ENCODE results near the gene RGMA. TPM values are rescaled to one million over a fixed set of nuclear protein-coding genes. Genes with fewer than 3 reads are reported as not detected.

RGMA gene
- total and polyA plus RNA-seq, 2 donors (not counting 3 experiments of a cell fraction or from before 2014, with no cell fraction given): 0.06 to 0.13 TPM

GRCh38 chr15:93059442-93059841 lies 29.6 kb downstream of the RGMA start:
- no peak overlapping the region for H3K4me2 ChIP-seq (ENCODE audit: insufficient read depth, low read length)
- FAIRE-seq (no peak), DNase-seq (ENCODE audit: low read depth, low spot score) (no peak)
- BruUV-seq (replicated peaks): no TSS peak
- no peak for TF ChIP-seq GATA2 (IDR thresholded peaks at IDR 0.05; ENCODE audit: insufficient read depth, insufficient read length, low read depth, low read length)
- H3K4me3 ChIP-seq (replicated peaks in 1 of 3; ENCODE audit: insufficient read depth in 1 of 3, low read depth in 1 of 3, low read length in 3 of 3): no peak overlapping the region
- no peaks in the 10 kb centered on the region for H3K9me1 ChIP-seq (replicated peaks; ENCODE audit: control insufficient read depth, extremely low read depth, insufficient read depth, low read length)
- intact Hi-C loops (cut with micrococcal nuclease): no loop called here
- dilution Hi-C loops (cut with MboI; ENCODE audit: extremely low pct_ligation_motif_present, low sequenced_read_pairs): no loop called here
- H3K36me3 ChIP-seq (ENCODE audit: control insufficient read depth in 2 of 2, extremely low read depth in 1 of 2, insufficient read depth in 2 of 2, low read length in 2 of 2): no peaks in the 10 kb centered on the region
- no peaks in the 10 kb centered on the region for H3K4me1 ChIP-seq (ENCODE audit: control insufficient read depth, extremely low read depth, insufficient read depth, low read length)
- H2AFZ ChIP-seq (ENCODE audit: low read depth, low read length): no peak overlapping the region
- H3K27me3 ChIP-seq (ENCODE audit: control insufficient read depth in 2 of 2, insufficient read depth in 2 of 2, low read length in 2 of 2): no peaks in the 10 kb centered on the region
- H3K9me3 ChIP-seq (replicated peaks; ENCODE audit: control insufficient read depth, insufficient read depth, low read length): no peaks in the 10 kb centered on the region
- H3K79me2 ChIP-seq (ENCODE audit: control insufficient read depth, insufficient read depth, low read length): no peaks in the 10 kb centered on the region
- ChIA-PET CTCF (interaction anchor here (0.9 to 2.9 kb wide), 5 partner anchors 12 to 1265 kb away, joined by 3 to 18 read pairs (median 5); no protein-coding TSS in a partner anchor), POLR2A (no interaction called here)
- H3K9ac ChIP-seq (replicated peaks; ENCODE audit: extremely low read depth, insufficient read depth, low read length): no peak overlapping the region
- H3K27ac ChIP-seq (ENCODE audit: insufficient read depth, low read depth, low read length): no peak overlapping the region
- H4K20me1 ChIP-seq (replicated peaks; ENCODE audit: control insufficient read depth, extremely low read depth, insufficient read depth, low read length): no peaks in the 10 kb centered on the region

DNA sequence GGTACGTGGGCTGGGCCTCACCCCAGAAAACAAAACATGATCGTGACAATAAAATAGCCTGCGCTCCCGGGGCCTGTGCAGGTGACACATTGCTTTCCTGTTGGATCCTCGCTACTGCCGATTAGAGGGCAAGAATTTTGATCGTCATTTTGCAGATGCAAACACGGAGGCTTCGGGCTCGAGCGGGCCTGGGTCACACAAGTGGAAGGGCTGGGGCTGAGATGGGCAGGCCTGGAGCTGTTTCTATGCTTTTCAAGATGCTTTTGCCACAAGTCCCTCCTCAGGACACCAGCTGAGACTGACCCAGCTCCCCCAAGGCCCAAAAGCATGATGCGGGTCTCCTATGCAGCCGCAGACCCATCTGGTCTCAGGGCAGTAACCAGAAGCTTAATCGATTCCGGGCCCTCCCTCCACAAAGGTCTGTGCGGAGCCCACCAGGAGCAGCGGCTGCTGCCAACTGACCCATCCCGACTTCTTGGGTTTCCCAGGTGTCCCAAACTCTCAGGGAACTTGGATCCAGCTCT lies 30.0 kb downstream of the RGMA start:
- no TSS peak for BruUV-seq (replicated peaks)
- intact Hi-C loops (cut with micrococcal nuclease) (no loop called here), dilution Hi-C loops (cut with MboI; ENCODE audit: extremely low pct_ligation_motif_present, low sequenced_read_pairs) (no loop called here)
- H3K4me1 ChIP-seq (ENCODE audit: control insufficient read depth, extremely low read depth, insufficient read depth, low read length): no peaks in the 10 kb centered on the region
- no peak overlapping the region for H3K27ac ChIP-seq (ENCODE audit: insufficient read depth, low read depth, low read length)
- H3K79me2 ChIP-seq (ENCODE audit: control insufficient read depth, insufficient read depth, low read length): no peaks in the 10 kb centered on the region
- no peaks in the 10 kb centered on the region for H3K9me3 ChIP-seq (replicated peaks; ENCODE audit: control insufficient read depth, insufficient read depth, low read length)
- no peaks in the 10 kb centered on the region for H4K20me1 ChIP-seq (replicated peaks; ENCODE audit: control insufficient read depth, extremely low read depth, insufficient read depth, low read length)
- H3K4me2 ChIP-seq (ENCODE audit: insufficient read depth, low read length): no peak overlapping the region
- no peak overlapping the region for H3K4me3 ChIP-seq (replicated peaks in 1 of 3; ENCODE audit: insufficient read depth in 1 of 3, low read depth in 1 of 3, low read length in 3 of 3)
- FAIRE-seq: no peak
- H2AFZ ChIP-seq (ENCODE audit: low read depth, low read length): no peak overlapping the region
- DNase-seq (ENCODE audit: low read depth, low spot score): no peak
- no peaks in the 10 kb centered on the region for H3K9me1 ChIP-seq (replicated peaks; ENCODE audit: control insufficient read depth, extremely low read depth, insufficient read depth, low read length)
- TF ChIP-seq, protein P1, sequence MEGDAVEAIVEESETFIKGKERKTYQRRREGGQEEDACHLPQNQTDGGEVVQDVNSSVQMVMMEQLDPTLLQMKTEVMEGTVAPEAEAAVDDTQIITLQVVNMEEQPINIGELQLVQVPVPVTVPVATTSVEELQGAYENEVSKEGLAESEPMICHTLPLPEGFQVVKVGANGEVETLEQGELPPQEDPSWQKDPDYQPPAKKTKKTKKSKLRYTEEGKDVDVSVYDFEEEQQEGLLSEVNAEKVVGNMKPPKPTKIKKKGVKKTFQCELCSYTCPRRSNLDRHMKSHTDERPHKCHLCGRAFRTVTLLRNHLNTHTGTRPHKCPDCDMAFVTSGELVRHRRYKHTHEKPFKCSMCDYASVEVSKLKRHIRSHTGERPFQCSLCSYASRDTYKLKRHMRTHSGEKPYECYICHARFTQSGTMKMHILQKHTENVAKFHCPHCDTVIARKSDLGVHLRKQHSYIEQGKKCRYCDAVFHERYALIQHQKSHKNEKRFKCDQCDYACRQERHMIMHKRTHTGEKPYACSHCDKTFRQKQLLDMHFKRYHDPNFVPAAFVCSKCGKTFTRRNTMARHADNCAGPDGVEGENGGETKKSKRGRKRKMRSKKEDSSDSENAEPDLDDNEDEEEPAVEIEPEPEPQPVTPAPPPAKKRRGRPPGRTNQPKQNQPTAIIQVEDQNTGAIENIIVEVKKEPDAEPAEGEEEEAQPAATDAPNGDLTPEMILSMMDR (IDR thresholded peaks at IDR 0.05; ENCODE audit: extremely low read depth in 1 of 2, insufficient read depth in 1 of 2, low read depth in 1 of 2, low read length in 2 of 2): no peak
- TF ChIP-seq FOS (IDR thresholded peaks at IDR 0.05; ENCODE audit: borderline replicate concordance, insufficient read depth, low read length) (no peak), MAX (IDR thresholded peaks at IDR 0.05; ENCODE audit: insufficient read depth, insufficient read length) (no peak), EZH2 (IDR thresholded peaks at IDR 0.05; ENCODE audit: borderline replicate concordance, low read depth, low read length, severe bottlenecking) (no peak), JUN (IDR thresholded peaks at IDR 0.05; ENCODE audit: borderline replicate concordance, insufficient read depth, insufficient read length, low read depth) (no peak), POLR2A (IDR thresholded peaks at IDR 0.05; ENCODE audit: low read depth, low read length) (no peak), MYC (IDR thresholded peaks at IDR 0.05; ENCODE audit: low read depth, low read length) (no peak), POLR2AphosphoS5 (IDR thresholded peaks at IDR 0.05; ENCODE audit: insufficient read depth, low read depth, low read length) (no peak), GATA2 (IDR thresholded peaks at IDR 0.05; ENCODE audit: insufficient read depth, insufficient read length, low read depth, low read length) (no peak)
- no peaks in the 10 kb centered on the region for H3K36me3 ChIP-seq (ENCODE audit: control insufficient read depth in 2 of 2, extremely low read depth in 1 of 2, insufficient read depth in 2 of 2, low read length in 2 of 2)
- POLR2A ChIA-PET: no interaction called here
- no peaks in the 10 kb centered on the region for H3K27me3 ChIP-seq (ENCODE audit: control insufficient read depth in 2 of 2, insufficient read depth in 2 of 2, low read length in 2 of 2)
- CTCF ChIA-PET: interaction anchor here (0.9 to 2.9 kb wide), 4 partner anchors 13 to 1265 kb away, joined by 3 to 18 read pairs (median 9); no protein-coding TSS in a partner anchor
- no peak overlapping the region for H3K9ac ChIP-seq (replicated peaks; ENCODE audit: extremely low read depth, insufficient read depth, low read length)
